NCI-H1105 (cell line): Measurements from ENCODE around the gene ST8SIA3.

Experiments used
- DNase-seq: peaks from one replicate; lab custom pipeline; 2025; lab: John Stamatoyannopoulos, UW

Gene ST8SIA3

GRCh38 chr18:57352271-57352701, at the start of gene ST8SIA3:
Gene ST8SIA3 (plus strand): TSS chr18:57352557. CDS start chr18:57352847, 290 bp downstream.
- peak; percentile 30 for DNase-seq

GRCh38 chr18:57311472-57311871, 40.9 kb upstream of the ST8SIA3 start:
- DNase-seq = no peak

- no peak for DNase-seq
Observed at GRCh38 chr18:57312346-57313144, 39.8 kb upstream of the ST8SIA3 start.

- no peak for DNase-seq
Observed at GRCh38 chr18:57320603-57321002, 31.8 kb upstream of the ST8SIA3 start.

- no peak for DNase-seq
Observed at GRCh38 chr18:57325491-57326166, 26.7 kb upstream of the ST8SIA3 start.

- no peak for DNase-seq
Observed at GRCh38 chr18:57326718-57327323, 25.5 kb upstream of the ST8SIA3 start.

GRCh38 chr18:57328665-57329064, 23.7 kb upstream of the ST8SIA3 start:
- no peak for DNase-seq

GRCh38 chr18:57329856-57330255, 22.5 kb upstream of the ST8SIA3 start:
- DNase-seq = no peak

- DNase-seq = no peak
Observed at GRCh38 chr18:57331718-57332117, 20.6 kb upstream of the ST8SIA3 start.

- DNase-seq = no peak
Observed at GRCh38 chr18:57333940-57334339, 18.4 kb upstream of the ST8SIA3 start.

GRCh38 chr18:57334383-57334782, 18.0 kb upstream of the ST8SIA3 start:
- DNase-seq = no peak

- no peak for DNase-seq
Observed at GRCh38 chr18:57336343-57336742, 16.0 kb upstream of the ST8SIA3 start.

GRCh38 chr18:57337890-57338289, 14.5 kb upstream of the ST8SIA3 start:
- no peak for DNase-seq

GRCh38 chr18:57343833-57344232, 8.5 kb upstream of the ST8SIA3 start:
- no peak for DNase-seq

- DNase-seq = no peak
Observed at GRCh38 chr18:57346876-57347275, 5.5 kb upstream of the ST8SIA3 start.

GRCh38 chr18:57347784-57348183, 4.6 kb upstream of the ST8SIA3 start:
- DNase-seq = no peak

GRCh38 chr18:57352761-57353136, 392 bp downstream of the ST8SIA3 start:
- peak; percentile 68 for DNase-seq

- peak; percentile 93 for DNase-seq
Observed at GRCh38 chr18:57353137-57353939, 981 bp downstream of the ST8SIA3 start.

- DNase-seq = peak; percentile 54
Observed at GRCh38 chr18:57353940-57354461, 1.6 kb downstream of the ST8SIA3 start.

GRCh38 chr18:57359433-57359832, 7.1 kb downstream of the ST8SIA3 start:
- no peak for DNase-seq

- DNase-seq = no peak
Observed at GRCh38 chr18:57362714-57363113, 10.4 kb downstream of the ST8SIA3 start.

- DNase-seq = no peak
Observed at GRCh38 chr18:57364460-57364859, 12.1 kb downstream of the ST8SIA3 start.
